ENCODE measurements around the gene BRS3.

DNA sequence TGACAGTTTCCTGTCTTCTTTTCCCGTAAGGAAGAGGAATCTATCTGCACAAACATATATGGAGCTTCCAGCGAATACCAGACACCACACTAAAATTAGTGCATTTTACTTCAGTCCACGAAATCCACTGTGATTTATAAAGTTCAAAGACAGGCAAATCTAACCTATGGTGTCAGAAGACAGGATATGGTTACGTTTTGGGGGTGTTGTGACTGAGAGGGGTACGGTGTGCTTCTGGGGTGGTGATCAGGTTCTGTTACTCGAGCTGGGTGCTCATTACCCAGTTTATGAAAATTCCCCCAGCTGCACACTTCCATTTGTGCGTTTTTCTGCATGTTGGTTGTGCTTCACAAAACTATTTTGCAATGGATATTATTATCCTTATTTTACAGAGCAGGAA, 54.5 kb downstream of the BRS3 start:
- TF ChIP-seq, protein P1, sequence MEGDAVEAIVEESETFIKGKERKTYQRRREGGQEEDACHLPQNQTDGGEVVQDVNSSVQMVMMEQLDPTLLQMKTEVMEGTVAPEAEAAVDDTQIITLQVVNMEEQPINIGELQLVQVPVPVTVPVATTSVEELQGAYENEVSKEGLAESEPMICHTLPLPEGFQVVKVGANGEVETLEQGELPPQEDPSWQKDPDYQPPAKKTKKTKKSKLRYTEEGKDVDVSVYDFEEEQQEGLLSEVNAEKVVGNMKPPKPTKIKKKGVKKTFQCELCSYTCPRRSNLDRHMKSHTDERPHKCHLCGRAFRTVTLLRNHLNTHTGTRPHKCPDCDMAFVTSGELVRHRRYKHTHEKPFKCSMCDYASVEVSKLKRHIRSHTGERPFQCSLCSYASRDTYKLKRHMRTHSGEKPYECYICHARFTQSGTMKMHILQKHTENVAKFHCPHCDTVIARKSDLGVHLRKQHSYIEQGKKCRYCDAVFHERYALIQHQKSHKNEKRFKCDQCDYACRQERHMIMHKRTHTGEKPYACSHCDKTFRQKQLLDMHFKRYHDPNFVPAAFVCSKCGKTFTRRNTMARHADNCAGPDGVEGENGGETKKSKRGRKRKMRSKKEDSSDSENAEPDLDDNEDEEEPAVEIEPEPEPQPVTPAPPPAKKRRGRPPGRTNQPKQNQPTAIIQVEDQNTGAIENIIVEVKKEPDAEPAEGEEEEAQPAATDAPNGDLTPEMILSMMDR (IDR thresholded peaks at IDR 0.05): no peak
- no peak for TF ChIP-seq POLR2A (IDR thresholded peaks at IDR 0.05)
- TF ChIP-seq POLR2AphosphoS5 (IDR thresholded peaks at IDR 0.05): no peak
- TF ChIP-seq EP300 (IDR thresholded peaks at IDR 0.05): no peak

Measured in stomach (tissue), 4 donors.